ENCODE results near the gene SRSF1.
"Not testable (repeated sequence)": the region's sequence is repeated elsewhere in the genome, so short reads cannot be mapped to it uniquely, and the experiment has no call there.

Gene SRSF1

DNA sequence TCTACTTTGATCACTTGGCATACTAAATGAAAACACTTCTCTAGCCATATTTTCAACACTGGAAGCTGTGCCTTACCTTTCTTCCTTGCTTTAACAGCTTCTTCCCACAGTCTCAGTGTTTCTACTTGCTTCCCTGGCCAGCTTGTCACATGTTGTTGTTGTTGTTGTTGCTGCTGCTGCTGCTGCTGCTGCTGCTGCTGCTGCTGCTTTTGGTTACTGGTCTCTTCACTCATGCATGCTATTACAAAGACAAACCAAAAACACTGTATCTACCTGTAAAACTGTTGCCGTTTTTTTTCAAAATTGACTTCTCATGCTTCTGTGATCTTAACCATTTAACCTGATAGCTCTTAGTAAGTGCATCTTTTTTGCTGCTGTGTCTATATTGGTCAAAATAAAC is 28.0 kb downstream of the SRSF1 start:
- H3K27ac ChIP-seq, result no peak overlapping the region
- TF ChIP-seq, protein P1, sequence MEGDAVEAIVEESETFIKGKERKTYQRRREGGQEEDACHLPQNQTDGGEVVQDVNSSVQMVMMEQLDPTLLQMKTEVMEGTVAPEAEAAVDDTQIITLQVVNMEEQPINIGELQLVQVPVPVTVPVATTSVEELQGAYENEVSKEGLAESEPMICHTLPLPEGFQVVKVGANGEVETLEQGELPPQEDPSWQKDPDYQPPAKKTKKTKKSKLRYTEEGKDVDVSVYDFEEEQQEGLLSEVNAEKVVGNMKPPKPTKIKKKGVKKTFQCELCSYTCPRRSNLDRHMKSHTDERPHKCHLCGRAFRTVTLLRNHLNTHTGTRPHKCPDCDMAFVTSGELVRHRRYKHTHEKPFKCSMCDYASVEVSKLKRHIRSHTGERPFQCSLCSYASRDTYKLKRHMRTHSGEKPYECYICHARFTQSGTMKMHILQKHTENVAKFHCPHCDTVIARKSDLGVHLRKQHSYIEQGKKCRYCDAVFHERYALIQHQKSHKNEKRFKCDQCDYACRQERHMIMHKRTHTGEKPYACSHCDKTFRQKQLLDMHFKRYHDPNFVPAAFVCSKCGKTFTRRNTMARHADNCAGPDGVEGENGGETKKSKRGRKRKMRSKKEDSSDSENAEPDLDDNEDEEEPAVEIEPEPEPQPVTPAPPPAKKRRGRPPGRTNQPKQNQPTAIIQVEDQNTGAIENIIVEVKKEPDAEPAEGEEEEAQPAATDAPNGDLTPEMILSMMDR (conservative IDR thresholded peaks at IDR 0.05), result no peak

DNA sequence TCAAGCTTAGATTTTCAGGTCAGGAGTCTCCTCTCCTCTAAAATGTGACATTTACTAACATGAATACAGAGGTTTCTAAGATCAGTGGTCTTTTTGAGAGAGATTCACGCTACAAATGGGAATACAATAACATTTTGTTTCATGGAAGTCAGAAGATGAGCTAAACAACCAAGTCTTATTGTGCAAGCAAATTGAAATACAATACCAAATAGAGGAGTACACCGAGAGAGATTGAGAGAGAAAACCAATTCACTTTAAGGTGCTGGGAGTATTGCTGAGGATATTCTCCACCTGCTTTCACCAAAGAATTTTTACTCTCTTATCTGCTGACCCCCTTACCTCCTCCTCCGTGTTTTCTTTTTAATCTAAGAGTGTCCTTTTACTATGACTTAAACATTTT is 30.5 kb downstream of the SRSF1 start:
- TF ChIP-seq, protein P1 (conservative IDR thresholded peaks at IDR 0.05), result no peak
- 0 out of 2 replicates have a peak overlapping the region, but pooled peaks have one; percentile 42 for H3K27ac ChIP-seq

DNA sequence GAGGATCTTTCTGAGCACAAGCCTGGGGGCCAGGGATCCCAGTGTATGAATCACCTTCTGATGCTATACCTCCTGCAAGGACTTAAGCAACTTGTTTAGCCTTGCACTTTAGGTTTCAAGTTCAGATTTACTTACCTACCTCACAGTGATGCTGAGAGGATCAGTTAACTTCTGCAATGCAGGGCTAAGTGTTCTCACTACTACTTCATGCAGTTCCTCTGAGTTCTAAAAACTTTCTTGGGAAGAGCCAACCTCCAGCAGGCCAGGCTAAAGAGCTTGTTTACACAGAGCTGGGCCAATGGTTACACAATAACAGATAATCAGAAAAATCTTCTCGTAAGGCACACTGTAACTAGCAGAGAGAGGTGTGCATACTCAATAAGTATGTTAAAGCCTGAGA is 32.0 kb downstream of the SRSF1 start:
- H3K27ac ChIP-seq, result peak overlapping the region; percentile 42
- TF ChIP-seq, protein P1 (conservative IDR thresholded peaks at IDR 0.05), result no peak

DNA sequence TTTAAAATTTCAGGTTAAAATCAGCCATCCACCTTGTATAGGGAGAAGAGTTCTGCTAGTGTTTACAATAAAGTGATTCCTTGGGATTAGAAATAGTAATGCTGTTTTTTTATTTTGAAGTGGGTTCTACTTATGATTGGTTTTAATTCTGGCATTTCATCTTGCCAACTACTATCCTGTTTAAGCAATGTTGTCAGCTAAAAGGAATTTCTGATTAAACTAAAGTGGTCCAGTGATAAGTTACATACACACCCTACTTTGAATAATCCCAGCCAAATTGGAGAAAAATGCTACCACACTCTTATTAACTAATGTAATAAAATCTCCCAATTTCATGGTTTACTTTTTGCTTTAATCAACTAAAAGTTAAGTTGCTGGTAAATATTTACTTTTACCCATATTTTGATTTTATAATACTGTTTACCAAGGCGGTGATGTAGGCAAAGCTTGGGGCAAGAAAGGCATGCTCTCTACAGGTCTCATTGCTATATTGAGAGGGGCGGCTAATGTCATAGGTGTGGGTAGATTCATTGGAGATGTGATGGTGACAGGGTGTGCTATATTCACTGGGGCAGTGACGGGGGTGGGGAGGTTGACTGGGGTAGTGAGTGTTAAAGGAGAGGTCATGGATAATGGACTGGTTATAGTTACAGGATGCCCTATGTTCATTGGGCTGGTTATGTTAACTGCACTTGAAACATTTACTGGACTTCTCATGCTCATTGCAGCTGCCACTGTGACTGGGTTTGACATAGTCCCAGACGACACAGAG is 32.8 kb downstream of the SRSF1 start:
- not testable (repeated sequence) for H3K27ac ChIP-seq

DNA sequence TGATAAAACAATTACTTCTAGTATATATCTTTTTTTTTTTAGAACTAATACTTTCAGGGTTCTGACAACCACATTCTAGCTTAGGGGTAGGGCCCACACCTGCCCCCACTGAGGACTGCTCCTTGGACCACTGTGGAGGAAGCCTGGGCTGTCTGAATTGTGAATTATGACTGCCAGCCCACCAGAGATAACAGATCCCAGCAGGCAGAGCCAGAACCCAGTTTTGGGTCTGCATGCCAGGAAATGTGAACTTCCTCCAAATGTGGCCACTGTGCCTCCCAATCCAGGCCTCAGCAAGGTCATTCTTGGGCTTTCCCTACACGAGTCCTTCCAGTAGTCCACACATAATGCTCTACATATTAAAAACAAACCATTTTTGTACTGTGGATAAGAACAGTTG is 34.9 kb downstream of the SRSF1 start:
- TF ChIP-seq, protein P1 (conservative IDR thresholded peaks at IDR 0.05), result no peak
- peak overlapping the region; percentile 54 for H3K27ac ChIP-seq

DNA sequence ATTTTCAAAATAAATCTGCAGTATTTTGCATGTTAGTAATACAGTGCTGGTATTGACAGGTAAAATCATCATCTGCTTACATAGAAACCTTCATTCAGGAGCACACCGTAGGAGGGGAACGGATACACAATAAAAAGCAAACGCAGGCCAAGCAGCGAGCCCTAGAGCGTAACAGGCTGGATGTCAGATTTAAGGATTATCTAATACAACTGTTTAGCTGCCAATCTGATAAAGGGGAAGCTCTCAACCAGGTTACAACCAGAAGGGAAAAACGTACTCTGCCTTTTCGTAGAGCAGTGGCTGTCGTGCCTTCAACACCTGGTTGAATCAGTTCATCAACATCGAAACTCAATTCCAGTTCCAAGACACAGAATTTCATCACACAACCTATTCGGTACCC is 35.5 kb downstream of the SRSF1 start:
- TF ChIP-seq, protein P1 (conservative IDR thresholded peaks at IDR 0.05), result no peak
- H3K27ac ChIP-seq, result peak overlapping the region; percentile 54

DNA sequence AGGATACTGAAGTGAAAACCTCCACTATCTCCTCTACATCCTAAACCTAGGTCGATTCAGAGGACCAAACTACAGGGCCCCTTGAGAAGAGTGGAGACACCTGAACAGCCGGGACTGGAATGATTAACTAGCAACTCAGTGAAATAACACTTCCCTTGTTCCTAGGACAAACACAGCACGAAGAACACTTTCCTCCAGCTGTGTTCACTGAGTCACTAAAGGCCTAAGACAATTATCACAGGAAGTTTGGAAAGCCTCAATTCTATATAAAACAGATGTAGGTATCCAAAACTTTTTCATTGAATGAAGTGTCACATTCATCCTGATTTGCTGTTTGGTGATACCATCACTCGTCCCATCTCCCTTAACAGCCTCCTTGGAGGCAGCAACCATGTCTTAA is 36.3 kb downstream of the SRSF1 start:
- TF ChIP-seq, protein P1 (conservative IDR thresholded peaks at IDR 0.05), result no peak
- peak overlapping the region; percentile 54 for H3K27ac ChIP-seq

DNA sequence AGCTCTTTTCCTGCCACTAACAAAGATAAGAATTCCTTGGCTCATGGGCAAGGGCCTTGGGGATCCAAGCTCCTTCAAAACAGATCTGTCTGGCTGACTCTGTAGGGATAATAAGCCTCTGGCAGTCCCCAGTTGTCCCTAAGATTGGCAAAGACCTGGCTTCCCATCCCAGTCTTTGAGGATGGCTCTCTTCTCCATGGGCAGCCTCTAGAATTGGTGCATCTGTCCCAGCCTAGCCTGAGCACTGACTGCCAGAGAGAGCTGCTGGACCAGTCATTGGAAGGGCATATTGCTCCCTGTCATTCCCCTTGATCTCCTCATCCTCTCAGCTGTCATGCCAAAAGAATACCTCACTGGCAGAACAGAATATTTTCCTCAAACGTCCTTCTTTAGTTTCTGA is 38.6 kb downstream of the SRSF1 start:
- TF ChIP-seq, protein P1 (conservative IDR thresholded peaks at IDR 0.05), result no peak
- H3K27ac ChIP-seq, result no peak overlapping the region
